Common myeloid progenitor, CD34-positive (primary cell): ENCODE results near the gene NPAS2. TPM values are rescaled to one million over a fixed set of nuclear protein-coding genes. Genes with fewer than 3 reads are reported as not detected.

Experiments
- CTCF ChIA-PET: fragments of 350-600 bp; sonication (Branson Sonifier 250); formaldehyde crosslinking; loops from one replicate; lab custom pipeline; 2021; ENCODE audit warnings: antibody characterized with exemption; lab: Charles Lee
- POLR2A ChIA-PET: fragments of 350-600 bp; sonication (Branson Sonifier 250); formaldehyde crosslinking; loops from one replicate; lab custom pipeline; 2021; ENCODE audit warnings: antibody characterized with exemption; lab: Charles Lee
- DNase-seq, 3 donors: peaks; one replicate each; pipeline versions ENCODE4 v3.0.0 to v3.0.0-alpha.2; 2013
- H3K27ac ChIP-seq, 2 experiments: 1 replicate in 1 of 2; 2 replicates in 1 of 2; pipeline ENCODE4 v1.7.0; 2013; ENCODE audit warnings: inconsistent platforms in 2 of 2, low read length in 2 of 2, mild to moderate bottlenecking in 2 of 2, low read depth in 1 of 2, moderate library complexity in 1 of 2; ENCODE audit not compliant: severe bottlenecking in 2 of 2, insufficient read depth in 1 of 2, poor library complexity in 1 of 2
- H3K27me3 ChIP-seq, 5 experiments: replicated peaks in 2 of 5; 1 replicate in 3 of 5; 2 replicates in 2 of 5; pipeline versions ENCODE4 v1.6.1 to v1.7.0; 2013; ENCODE audit warnings: low read length in 4 of 5, mild to moderate bottlenecking in 2 of 5, moderate library complexity in 2 of 5, inconsistent platforms in 1 of 5; ENCODE audit not compliant: insufficient read depth in 5 of 5, control insufficient read depth in 4 of 5
- H3K36me3 ChIP-seq, 4 experiments: 1 replicate in 2 of 4; 2 replicates in 2 of 4; pipeline versions ENCODE4 v1.6.1 to v1.7.0; 2013; ENCODE audit warnings: low read length in 3 of 4, control low read depth in 1 of 4, mild to moderate bottlenecking in 1 of 4; ENCODE audit not compliant: control insufficient read depth in 4 of 4, insufficient read depth in 4 of 4
- H3K4me1 ChIP-seq, 4 experiments: 1 replicate in 3 of 4; 2 replicates in 1 of 4; pipeline versions ENCODE4 v1.6.1 to v1.7.1; 2013; ENCODE audit warnings: low read length in 3 of 4, mild to moderate bottlenecking in 3 of 4, control low read depth in 1 of 4, inconsistent platforms in 1 of 4, moderate library complexity in 1 of 4; ENCODE audit not compliant: control insufficient read depth in 4 of 4, insufficient read depth in 4 of 4; ENCODE audit errors: control extremely low read depth in 1 of 4
- H3K4me3 ChIP-seq, 7 experiments: 1 replicate in 4 of 7; 2 replicates in 3 of 7; pipeline versions ENCODE4 v1.5.1 to v1.7.0; 2013; ENCODE audit warnings: mild to moderate bottlenecking in 7 of 7, low read length in 6 of 7, moderate library complexity in 6 of 7, inconsistent platforms in 2 of 7, low read depth in 2 of 7, control low read depth in 1 of 7; ENCODE audit not compliant: insufficient read depth in 4 of 7, control insufficient read depth in 1 of 7; ENCODE audit errors: extremely low read depth in 1 of 7
- H3K9me3 ChIP-seq, 5 experiments: 1 replicate in 4 of 5; 2 replicates in 1 of 5; pipeline versions ENCODE4 v1.6.1 to v1.7.1; 2013; ENCODE audit warnings: low read length in 4 of 5, mild to moderate bottlenecking in 2 of 5, inconsistent platforms in 1 of 5, low read depth in 1 of 5, moderate library complexity in 1 of 5; ENCODE audit not compliant: control insufficient read depth in 4 of 5, insufficient read depth in 2 of 5; ENCODE audit errors: control extremely low read depth in 1 of 5
- WGBS: methylation state at CpG from one replicate; pipeline ENCODE4 v1.1.5; 2013; ENCODE audit not compliant: insufficient coverage; 5-methylcytosine and 5-hydroxymethylcytosine counted together
- polyA plus RNA-seq: library from polyadenylated mRNA; unstranded; fragments of 120-200 nt; gene quantifications from one replicate; pipeline ENCODE4 v1.2.1, GENCODE V29; 2013

NPAS2 gene
- polyA plus RNA-seq = 0.01 TPM

- CTCF ChIA-PET = no interaction called here
- DNase-seq = peak; percentile 7 to 39 (median 19)
Measured at GRCh38 chr2:100819370-100820272, at the start of gene NPAS2. Gene NPAS2, plus strand, starts transcription at chr2:100820139. Its CDS starts 84,616 bp downstream, at chr2:100904755.

GRCh38 chr2:100771125-100771524 is 48.8 kb upstream of the NPAS2 start:
- no peak overlapping the region for H3K27ac ChIP-seq
- H3K9me3 ChIP-seq = no peaks in the 10 kb centered on the region
- no peak for DNase-seq
- no peaks in the 10 kb centered on the region for H3K36me3 ChIP-seq
- CTCF ChIA-PET = no interaction called here
- POLR2A ChIA-PET = interaction anchor here (0.6 kb wide), 1 partner anchor 24 kb away, joined by 3 read pairs; no protein-coding TSS in a partner anchor
- no peak overlapping the region for H3K4me3 ChIP-seq
- H3K4me1 ChIP-seq = no peaks in the 10 kb centered on the region
- peaks cover 0 to 21% (median 6%) of the 10 kb centered on the region in 5 experiments for H3K27me3 ChIP-seq
- 100% methylated on average over 4 of the region's 4 CpGs for WGBS

More at GRCh38 chr2:100819370-100820272, at the start of gene NPAS2:
- Histone ChIP-seq H3K4me3 (peak within 1 kb of the TSS in 6 of 7 experiments; percentile 31 to 63 (median 55)), H3K4me1 (peaks cover 0 to 19% (median 12%) of the 10 kb centered on the region in 4 experiments), H3K27ac (no peak within 1 kb of the TSS), H3K36me3 (no peaks in the 10 kb centered on the region), H3K9me3 (no peaks in the 10 kb centered on the region), H3K27me3 (peaks cover 28 to 84% (median 39%) of the 10 kb centered on the region in 5 experiments)
- POLR2A ChIA-PET = no interaction called here
- WGBS = 2% methylated on average over 49 of the region's 91 CpGs

GRCh38 chr2:100773538-100773937 is 46.4 kb upstream of the NPAS2 start:
- H3K9me3 ChIP-seq = no peaks in the 10 kb centered on the region
- DNase-seq = no peak
- CTCF ChIA-PET = no interaction called here
- POLR2A ChIA-PET = no interaction called here
- H3K4me1 ChIP-seq = no peaks in the 10 kb centered on the region
- 83% methylated on average over 2 of the region's 4 CpGs for WGBS
- peaks cover 0 to 6% (median 0%) of the 10 kb centered on the region in 5 experiments for H3K27me3 ChIP-seq
- H3K27ac ChIP-seq = no peak overlapping the region
- no peak overlapping the region for H3K4me3 ChIP-seq
- no peaks in the 10 kb centered on the region for H3K36me3 ChIP-seq

GRCh38 chr2:100776445-100776844 is 43.5 kb upstream of the NPAS2 start:
- no peaks in the 10 kb centered on the region for H3K36me3 ChIP-seq
- no peak overlapping the region for H3K4me3 ChIP-seq
- H3K4me1 ChIP-seq = peaks cover 0 to 13% (median 4%) of the 10 kb centered on the region in 4 experiments
- no peaks in the 10 kb centered on the region for H3K27me3 ChIP-seq
- ChIA-PET CTCF (no interaction called here), POLR2A (no interaction called here)
- DNase-seq = no peak
- no peak overlapping the region for H3K27ac ChIP-seq
- no peaks in the 10 kb centered on the region for H3K9me3 ChIP-seq

- WGBS = 95% methylated on average over 12 of the region's 12 CpGs
Measured at GRCh38 chr2:100778637-100779450, 41.1 kb upstream of the NPAS2 start.

DNA sequence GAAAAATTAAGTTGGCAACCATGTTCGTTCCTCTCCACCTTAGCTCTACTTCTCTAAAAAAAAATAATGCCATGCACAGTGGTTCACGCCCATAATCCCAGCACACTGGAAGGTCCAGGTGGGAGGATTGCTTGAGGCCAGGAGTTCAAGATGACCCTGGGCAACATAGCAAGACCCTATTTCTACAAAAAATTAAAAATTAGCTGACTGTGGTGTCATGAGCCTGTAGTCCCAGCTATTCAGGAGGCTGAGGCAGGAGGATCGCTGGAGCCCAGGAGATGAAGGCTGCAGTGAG is 40.1 kb upstream of the NPAS2 start:
- ChIA-PET CTCF (no interaction called here), POLR2A (no interaction called here)
- H3K4me1 ChIP-seq = peaks cover 0 to 17% (median 4%) of the 10 kb centered on the region in 4 experiments
- DNase-seq = no peak
- H3K27ac ChIP-seq = no peak overlapping the region
- no peaks in the 10 kb centered on the region for H3K27me3 ChIP-seq
- H3K4me3 ChIP-seq = no peak overlapping the region
- H3K9me3 ChIP-seq = no peaks in the 10 kb centered on the region
- no peaks in the 10 kb centered on the region for H3K36me3 ChIP-seq
- 89% methylated on average over 1 of the region's 3 CpGs for WGBS

More at GRCh38 chr2:100778637-100779450, 41.1 kb upstream of the NPAS2 start:
- H3K4me1 ChIP-seq = peaks cover 0 to 17% (median 4%) of the 10 kb centered on the region in 4 experiments
- no peaks in the 10 kb centered on the region for H3K36me3 ChIP-seq
- no peak overlapping the region for H3K4me3 ChIP-seq
- ChIA-PET POLR2A (no interaction called here), CTCF (interaction anchor here (0.7 kb wide), 1 partner anchor 18 kb away, joined by 3 read pairs; no protein-coding TSS in a partner anchor)
- no peaks in the 10 kb centered on the region for H3K27me3 ChIP-seq
- no peak overlapping the region for H3K27ac ChIP-seq
- H3K9me3 ChIP-seq = no peaks in the 10 kb centered on the region
- DNase-seq = no peak
